ENCODE results near the gene NDC80.
A peak's percentile ranks its signal among the peaks of the same experiment; 100 is the strongest.
"Not testable (repeated sequence)": the region's sequence is repeated elsewhere in the genome, so short reads cannot be mapped to it uniquely, and the experiment has no call there.

The NDC80 gene

DNA sequence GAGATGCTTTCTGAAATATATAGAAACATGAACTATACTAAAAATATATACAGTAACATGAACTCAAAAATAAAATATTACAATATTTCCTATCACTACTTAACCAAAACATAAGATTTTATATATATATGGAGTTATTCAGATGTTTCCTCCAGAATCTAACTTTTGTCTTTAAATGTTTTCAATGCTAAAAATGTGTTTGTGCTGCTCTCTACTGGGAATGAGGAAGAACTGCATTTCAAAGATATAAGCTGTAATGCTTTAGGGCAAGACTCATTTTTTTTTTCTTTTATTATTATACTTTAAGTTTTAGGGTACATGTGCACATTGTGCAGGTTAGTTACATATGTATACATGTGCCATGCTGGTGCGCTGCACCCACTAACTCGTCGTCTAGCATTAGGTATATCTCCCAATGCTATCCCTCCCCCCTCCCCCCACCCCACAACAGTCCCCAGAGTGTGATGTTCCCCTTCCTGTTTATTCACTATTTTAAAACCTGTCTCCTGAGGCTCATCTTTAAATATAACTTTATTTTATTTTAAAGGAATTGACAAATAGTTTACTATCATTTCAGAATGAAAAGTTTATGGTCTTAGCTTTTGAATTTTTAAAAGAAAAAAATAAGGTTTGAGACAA lies 29.3 kb upstream of the NDC80 start:
- not testable (repeated sequence) for H3K9me3 ChIP-seq (ENCODE audit: severe bottlenecking); H3K27me3 ChIP-seq (ENCODE audit: insufficient read depth, poor library complexity, severe bottlenecking); H3K4me1 ChIP-seq (ENCODE audit: insufficient read depth, poor library complexity, severe bottlenecking); DNase-seq (ENCODE audit: low spot score); H3K4me3 ChIP-seq (ENCODE audit: severe bottlenecking); H3K27ac ChIP-seq (ENCODE audit: poor library complexity, severe bottlenecking); ATAC-seq (ENCODE audit: low read depth)
- TF ChIP-seq, protein P1, sequence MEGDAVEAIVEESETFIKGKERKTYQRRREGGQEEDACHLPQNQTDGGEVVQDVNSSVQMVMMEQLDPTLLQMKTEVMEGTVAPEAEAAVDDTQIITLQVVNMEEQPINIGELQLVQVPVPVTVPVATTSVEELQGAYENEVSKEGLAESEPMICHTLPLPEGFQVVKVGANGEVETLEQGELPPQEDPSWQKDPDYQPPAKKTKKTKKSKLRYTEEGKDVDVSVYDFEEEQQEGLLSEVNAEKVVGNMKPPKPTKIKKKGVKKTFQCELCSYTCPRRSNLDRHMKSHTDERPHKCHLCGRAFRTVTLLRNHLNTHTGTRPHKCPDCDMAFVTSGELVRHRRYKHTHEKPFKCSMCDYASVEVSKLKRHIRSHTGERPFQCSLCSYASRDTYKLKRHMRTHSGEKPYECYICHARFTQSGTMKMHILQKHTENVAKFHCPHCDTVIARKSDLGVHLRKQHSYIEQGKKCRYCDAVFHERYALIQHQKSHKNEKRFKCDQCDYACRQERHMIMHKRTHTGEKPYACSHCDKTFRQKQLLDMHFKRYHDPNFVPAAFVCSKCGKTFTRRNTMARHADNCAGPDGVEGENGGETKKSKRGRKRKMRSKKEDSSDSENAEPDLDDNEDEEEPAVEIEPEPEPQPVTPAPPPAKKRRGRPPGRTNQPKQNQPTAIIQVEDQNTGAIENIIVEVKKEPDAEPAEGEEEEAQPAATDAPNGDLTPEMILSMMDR (IDR thresholded peaks at IDR 0.05; ENCODE audit: poor library complexity, severe bottlenecking): peak; percentile 87
- peaks cover 63% of the 10 kb centered on the region for H3K36me3 ChIP-seq (ENCODE audit: low read depth)

DNA sequence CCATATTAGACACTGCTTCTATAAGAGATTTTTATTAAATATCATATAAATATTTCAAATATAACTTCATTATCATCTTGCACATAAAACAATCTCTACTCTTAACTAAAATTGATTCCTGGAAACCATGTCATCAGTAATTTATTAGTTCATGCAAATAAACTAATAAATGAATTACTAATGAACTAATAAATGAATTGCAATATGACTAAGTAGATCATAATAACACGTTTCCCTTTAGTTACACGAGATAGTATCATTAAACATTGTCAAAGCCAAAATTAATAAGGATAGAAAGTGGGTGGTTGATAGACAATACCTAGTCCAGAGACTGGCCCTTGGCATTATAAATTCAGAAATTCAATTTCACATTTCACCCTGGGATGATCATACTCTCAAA lies 26.2 kb upstream of the NDC80 start:
- H3K27ac ChIP-seq (ENCODE audit: poor library complexity, severe bottlenecking): no peak overlapping the region
- ATAC-seq (ENCODE audit: low read depth): no peak
- no peak for DNase-seq (ENCODE audit: low spot score)

GRCh38 chr18:2547477-2548087 lies 23.8 kb upstream of the NDC80 start:
- Histone ChIP-seq H3K9me3 (ENCODE audit: severe bottlenecking) (no peaks in the 10 kb centered on the region), H3K4me1 (ENCODE audit: insufficient read depth, poor library complexity, severe bottlenecking) (no peaks in the 10 kb centered on the region), H3K27me3 (ENCODE audit: insufficient read depth, poor library complexity, severe bottlenecking) (no peaks in the 10 kb centered on the region), H3K27ac (ENCODE audit: poor library complexity, severe bottlenecking) (no peak overlapping the region), H3K36me3 (ENCODE audit: low read depth) (peaks cover 61% of the 10 kb centered on the region), H3K4me3 (ENCODE audit: severe bottlenecking) (no peak overlapping the region)
- DNase-seq (ENCODE audit: low spot score): no peak
- TF ChIP-seq, protein P1 (IDR thresholded peaks at IDR 0.05; ENCODE audit: poor library complexity, severe bottlenecking): peak; percentile 78
- no peak for ATAC-seq (ENCODE audit: low read depth)

More for the DNA sequence above, 26.2 kb upstream of the NDC80 start:
- H3K27me3 ChIP-seq (ENCODE audit: insufficient read depth, poor library complexity, severe bottlenecking): no peaks in the 10 kb centered on the region
- H3K9me3 ChIP-seq (ENCODE audit: severe bottlenecking): no peaks in the 10 kb centered on the region
- TF ChIP-seq, protein P1 (IDR thresholded peaks at IDR 0.05; ENCODE audit: poor library complexity, severe bottlenecking): no peak
- peaks cover 60% of the 10 kb centered on the region for H3K36me3 ChIP-seq (ENCODE audit: low read depth)
- H3K4me1 ChIP-seq (ENCODE audit: insufficient read depth, poor library complexity, severe bottlenecking): no peaks in the 10 kb centered on the region
- H3K4me3 ChIP-seq (ENCODE audit: severe bottlenecking): no peak overlapping the region

GRCh38 chr18:2549462-2549861 lies 21.9 kb upstream of the NDC80 start:
- TF ChIP-seq, protein P1 (IDR thresholded peaks at IDR 0.05; ENCODE audit: poor library complexity, severe bottlenecking): no peak
- peaks cover 65% of the 10 kb centered on the region for H3K36me3 ChIP-seq (ENCODE audit: low read depth)
- H3K27ac ChIP-seq (ENCODE audit: poor library complexity, severe bottlenecking): no peak overlapping the region
- DNase-seq (ENCODE audit: low spot score) (no peak), ATAC-seq (ENCODE audit: low read depth) (no peak)
- no peak overlapping the region for H3K4me3 ChIP-seq (ENCODE audit: severe bottlenecking)
- H3K4me1 ChIP-seq (ENCODE audit: insufficient read depth, poor library complexity, severe bottlenecking): no peaks in the 10 kb centered on the region
- H3K9me3 ChIP-seq (ENCODE audit: severe bottlenecking): no peaks in the 10 kb centered on the region
- no peaks in the 10 kb centered on the region for H3K27me3 ChIP-seq (ENCODE audit: insufficient read depth, poor library complexity, severe bottlenecking)

- H3K36me3 ChIP-seq (ENCODE audit: low read depth): peaks cover 54% of the 10 kb centered on the region
- no peaks in the 10 kb centered on the region for H3K27me3 ChIP-seq (ENCODE audit: insufficient read depth, poor library complexity, severe bottlenecking)
- no peak for ATAC-seq (ENCODE audit: low read depth)
- H3K9me3 ChIP-seq (ENCODE audit: severe bottlenecking): no peaks in the 10 kb centered on the region
- H3K27ac ChIP-seq (ENCODE audit: poor library complexity, severe bottlenecking): no peak overlapping the region
- TF ChIP-seq, protein P1 (IDR thresholded peaks at IDR 0.05; ENCODE audit: poor library complexity, severe bottlenecking): no peak
- no peaks in the 10 kb centered on the region for H3K4me1 ChIP-seq (ENCODE audit: insufficient read depth, poor library complexity, severe bottlenecking)
- no peak for DNase-seq (ENCODE audit: low spot score)
- H3K4me3 ChIP-seq (ENCODE audit: severe bottlenecking): no peak overlapping the region
These were observed 19.9 kb upstream of the NDC80 start for GRCh38 chr18:2551425-2551824.
